Fibroblast of skin of left biceps (primary cell): ENCODE measurements around the gene CUX1.
"Not testable (repeated sequence)": the region's sequence is repeated elsewhere in the genome, so short reads cannot be mapped to it uniquely, and the experiment has no call there.

ENCODE experiments used
- DNase-seq, 2 experiments: peaks; one replicate each; pipeline ENCODE4 v3.0.0-alpha.2; 2013; ENCODE audit warnings: low read depth in 2 of 2

Gene CUX1

DNA sequence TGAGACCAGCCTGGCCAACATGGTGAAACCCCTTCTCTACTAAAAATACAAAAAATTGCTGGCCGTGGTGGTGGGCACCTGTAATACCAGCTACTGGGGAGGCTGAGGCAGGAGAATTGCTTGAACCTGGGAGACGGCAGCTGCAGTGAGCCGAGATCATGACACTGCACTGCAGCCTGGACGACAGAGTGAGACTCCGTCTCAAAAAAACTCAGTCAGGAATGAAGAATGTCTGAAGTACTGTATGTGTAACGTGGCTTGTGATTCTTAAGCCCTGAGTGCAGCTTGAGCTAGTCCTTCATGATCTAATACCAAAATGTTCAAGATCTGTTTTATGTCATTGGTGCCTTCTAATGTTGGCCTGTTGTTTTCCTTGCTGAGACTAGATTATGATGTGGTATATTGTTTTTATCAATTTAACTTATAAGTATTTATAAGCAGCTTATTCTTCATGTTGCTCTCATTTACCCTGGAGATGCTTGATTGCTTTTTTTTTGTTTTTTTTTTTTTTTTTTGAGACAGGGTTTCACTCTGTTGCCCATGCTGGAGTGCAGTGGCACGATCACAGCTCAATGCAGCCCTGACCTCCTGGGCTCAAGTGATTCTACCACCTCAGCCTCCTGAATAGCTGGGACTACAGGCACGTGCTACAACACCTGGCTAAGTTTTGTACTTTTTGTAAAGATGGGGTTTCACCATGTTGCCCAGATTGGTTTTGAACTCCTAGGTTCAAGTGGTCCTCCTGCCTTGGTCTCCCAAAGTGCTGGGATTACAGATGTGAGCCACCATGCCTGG is 513.4 kb downstream of the CUX1 start:
- not testable (repeated sequence) for DNase-seq
